Measurements from ENCODE around the gene HHAT.

DNA sequence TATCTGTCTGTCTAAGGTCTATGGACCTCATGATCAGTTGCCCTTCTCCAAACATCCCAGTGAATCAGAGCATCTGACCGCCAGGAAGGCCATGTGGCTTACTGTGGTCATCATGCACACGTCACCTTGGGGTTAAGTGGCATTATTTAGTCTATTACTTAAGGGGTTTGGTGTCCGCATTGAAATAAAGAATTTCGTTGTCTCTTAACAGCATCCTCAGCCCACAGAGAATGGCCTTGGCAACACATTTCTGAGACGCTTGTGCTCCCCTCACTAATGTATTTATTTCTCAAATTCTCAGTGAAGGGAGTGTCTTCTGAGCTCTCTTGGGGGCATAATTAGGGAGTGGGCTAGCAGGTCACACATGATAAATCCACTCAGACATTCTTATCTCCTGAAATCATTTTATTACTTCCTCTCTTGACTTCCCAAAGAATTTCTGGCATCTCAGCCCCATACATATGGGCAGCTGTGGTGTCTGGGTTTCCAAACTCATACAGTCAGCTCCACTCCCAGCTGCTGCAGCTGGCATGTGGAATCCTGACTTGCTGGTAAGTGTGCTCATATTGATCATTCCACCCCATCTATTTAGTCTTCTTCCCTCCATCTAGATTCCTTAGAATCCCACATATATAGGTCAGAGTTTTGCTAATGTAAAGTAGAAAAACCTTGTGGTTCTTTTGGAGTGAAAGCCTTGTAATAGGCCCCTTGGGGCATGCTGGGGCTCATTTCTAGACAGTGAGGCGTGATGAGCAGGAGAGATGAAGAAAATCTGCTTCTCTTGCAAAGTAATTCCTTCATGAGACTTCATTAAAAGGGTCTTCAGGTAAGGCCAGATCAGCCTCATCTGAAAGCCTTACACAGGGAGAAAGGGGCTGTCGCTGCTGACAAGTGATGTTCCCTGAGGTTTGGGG lies 110.5 kb downstream of the HHAT start:
- TF ChIP-seq, protein P1, sequence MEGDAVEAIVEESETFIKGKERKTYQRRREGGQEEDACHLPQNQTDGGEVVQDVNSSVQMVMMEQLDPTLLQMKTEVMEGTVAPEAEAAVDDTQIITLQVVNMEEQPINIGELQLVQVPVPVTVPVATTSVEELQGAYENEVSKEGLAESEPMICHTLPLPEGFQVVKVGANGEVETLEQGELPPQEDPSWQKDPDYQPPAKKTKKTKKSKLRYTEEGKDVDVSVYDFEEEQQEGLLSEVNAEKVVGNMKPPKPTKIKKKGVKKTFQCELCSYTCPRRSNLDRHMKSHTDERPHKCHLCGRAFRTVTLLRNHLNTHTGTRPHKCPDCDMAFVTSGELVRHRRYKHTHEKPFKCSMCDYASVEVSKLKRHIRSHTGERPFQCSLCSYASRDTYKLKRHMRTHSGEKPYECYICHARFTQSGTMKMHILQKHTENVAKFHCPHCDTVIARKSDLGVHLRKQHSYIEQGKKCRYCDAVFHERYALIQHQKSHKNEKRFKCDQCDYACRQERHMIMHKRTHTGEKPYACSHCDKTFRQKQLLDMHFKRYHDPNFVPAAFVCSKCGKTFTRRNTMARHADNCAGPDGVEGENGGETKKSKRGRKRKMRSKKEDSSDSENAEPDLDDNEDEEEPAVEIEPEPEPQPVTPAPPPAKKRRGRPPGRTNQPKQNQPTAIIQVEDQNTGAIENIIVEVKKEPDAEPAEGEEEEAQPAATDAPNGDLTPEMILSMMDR (IDR thresholded peaks at IDR 0.05; ENCODE audit: low read depth, low read length) = no peak
- no peak for TF ChIP-seq POLR2A (IDR thresholded peaks at IDR 0.05; ENCODE audit: extremely low read depth, insufficient read length)
- TF ChIP-seq MAX (IDR thresholded peaks at IDR 0.05; ENCODE audit: low read depth, low read length) = no peak
- no peak for TF ChIP-seq MYC (IDR thresholded peaks at IDR 0.05; ENCODE audit: low read depth, low read length)
